ENCODE results near the gene TRPC4. TPM values are rescaled to one million over a fixed set of nuclear protein-coding genes. Genes with fewer than 3 reads are reported as not detected.

TRPC4 gene
- total RNA-seq, 1 experiment from 2014 or later, result 19.0 TPM

GRCh38 chr13:37889820-37890219, 20.2 kb upstream of the TRPC4 start:
- H2BK120ac ChIP-seq (ENCODE audit: low read depth, low read length, poor library complexity, severe bottlenecking), result no peak overlapping the region
- no peaks in the 10 kb centered on the region for H4K20me1 ChIP-seq (ENCODE audit: control insufficient read depth, insufficient read depth, insufficient read length)
- H3K9me3 Mint-ChIP-seq, result no peaks in the 10 kb centered on the region

More at GRCh38 chr13:37889820-37890219, 20.2 kb upstream of the TRPC4 start:
- Histone ChIP-seq H2BK15ac (ENCODE audit: low read depth, low read length) (no peak overlapping the region), H3K4me1 (ENCODE audit: insufficient read depth, low read length) (no peaks in the 10 kb centered on the region; the same call in 1 of the 2 replicates), H3K9me3 (ENCODE audit: control insufficient read depth, low read depth, low read length) (no peaks in the 10 kb centered on the region), H4K91ac (ENCODE audit: insufficient read length, low read depth, low read length) (no peak overlapping the region), H3K79me1 (ENCODE audit: insufficient read depth, low read depth, low read length, poor library complexity, severe bottlenecking) (no peaks in the 10 kb centered on the region), H4K8ac (replicated peaks; ENCODE audit: insufficient read length, low read depth, low read length) (no peak overlapping the region), H3K56ac (ENCODE audit: insufficient read length, low read depth, low read length) (no peak overlapping the region), H3K27me3 (ENCODE audit: insufficient read depth, low read length) (no peaks in the 10 kb centered on the region), H2AFZ (ENCODE audit: low read length) (no peak overlapping the region), H3K14ac (ENCODE audit: insufficient read depth, low read length) (no peak overlapping the region), H3K9ac (ENCODE audit: extremely low read depth, insufficient read length, low read length) (no peak overlapping the region), H2BK20ac (ENCODE audit: low read depth, low read length, poor library complexity, severe bottlenecking) (no peak overlapping the region), H2BK12ac (ENCODE audit: insufficient read length, low read depth, low read length) (no peak overlapping the region), H3K4me2 (ENCODE audit: insufficient read depth, insufficient read length, low read length) (no peak overlapping the region), H4K5ac (ENCODE audit: insufficient read length, low read depth, low read length) (no peak overlapping the region), H3K27ac (ENCODE audit: insufficient read length, low read depth, low read length) (no peak overlapping the region), H3K79me2 (ENCODE audit: insufficient read depth, low read length) (no peaks in the 10 kb centered on the region), H3K4ac (ENCODE audit: low read depth, low read length) (no peak overlapping the region), H3K23ac (ENCODE audit: insufficient read length, low read depth, low read length) (no peak overlapping the region), H3T11ph (ENCODE audit: low read length) (no peak overlapping the region), H2BK5ac (ENCODE audit: insufficient read length, low read length) (no peak overlapping the region), H2AK5ac (ENCODE audit: insufficient read length, low read length) (no peak overlapping the region), H3K18ac (ENCODE audit: insufficient read length, low read depth, low read length) (no peak overlapping the region), H3K23me2 (ENCODE audit: insufficient read length, low read depth, low read length, poor library complexity, severe bottlenecking) (no peaks in the 10 kb centered on the region)
- no peak for DNase-seq
- no peaks in the 10 kb centered on the region for H3K27me3 Mint-ChIP-seq (ENCODE audit: low read depth)
- H3K36me3 Mint-ChIP-seq (ENCODE audit: insufficient read depth in 1 of 3, low read depth in 3 of 3), result no peaks in the 10 kb centered on the region
- no peak for TF ChIP-seq CTCF (conservative IDR thresholded peaks at IDR 0.05)
- no peak overlapping the region for H3K4me3 Mint-ChIP-seq
- H3K4me1 Mint-ChIP-seq, result peaks cover 6% of the 10 kb centered on the region in 2 experiments; a peak in 2 of 4 replicates
- WGBS (ENCODE audit: extremely low coverage, insufficient read length, low lambda C conversion rate), result no CpG with 5 or more reads among the region's 4 CpGs
- H3K27ac Mint-ChIP-seq, result no peak overlapping the region

All from H9 (cell line).